PC-9 (cell line): ENCODE measurements around the gene CWC27. TPM values are rescaled to one million over a fixed set of nuclear protein-coding genes. Genes with fewer than 3 reads are reported as not detected.

Experiments
- BruUV-seq: library from RNA; stranded (reverse); fragments of 400-500 nt; replicated peaks from 2 replicates; lab custom pipeline; 2021; lab: Mats Ljungman, UMichigan
- CTCF ChIA-PET: fragments of 300-600 bp; sonication (Branson Sonifier 250); formaldehyde crosslinking; loops from one replicate; lab custom pipeline; 2022; ENCODE audit warnings: antibody characterized with exemption; lab: Charles Lee
- POLR2A ChIA-PET: fragments of 300-600 bp; sonication (Branson Sonifier 250); formaldehyde crosslinking; loops from one replicate; lab custom pipeline; 2022; ENCODE audit warnings: antibody characterized with exemption; ENCODE audit not compliant: unreplicated experiment; lab: Charles Lee
- DNase-seq, 2 experiments: peaks; one replicate each; pipeline versions ENCODE4 v3.0.0 to v3.0.0-alpha.2; 2015 to 2022; ENCODE audit warnings: mixed read lengths in 1 of 2
- H2AFZ ChIP-seq: fragments of 200-600 bp; sonication (generic); 2 replicates; pipeline ENCODE4 v1.8.1; 2017; ENCODE audit warnings: antibody characterized with exemption
- H3F3A ChIP-seq: fragments of 200-600 bp; sonication (generic); 2 replicates; pipeline ENCODE4 v1.8.1; 2017; ENCODE audit warnings: antibody characterized with exemption, mild to moderate bottlenecking, low read depth; ENCODE audit not compliant: insufficient read depth
- H3K27ac ChIP-seq: fragments of 200-600 bp; sonication (generic); 2 replicates; pipeline ENCODE4 v1.6.1; 2016; ENCODE audit warnings: mixed run types
- H3K27me3 ChIP-seq: fragments of 200-600 bp; sonication (generic); 2 replicates; pipeline ENCODE4 v1.6.1; 2016; ENCODE audit warnings: low read depth, mixed run types; ENCODE audit not compliant: insufficient read depth
- H3K36me3 ChIP-seq: fragments of 200-600 bp; sonication (generic); 2 replicates; pipeline ENCODE4 v1.6.1; 2016; ENCODE audit warnings: low read depth, mixed run types
- H3K4me1 ChIP-seq: fragments of 200-600 bp; sonication (generic); replicated peaks from 2 replicates; pipeline ENCODE4 v1.6.1; 2016; ENCODE audit warnings: mixed run types; ENCODE audit not compliant: insufficient read depth
- H3K4me2 ChIP-seq: fragments of 200-600 bp; sonication (generic); 2 replicates; pipeline ENCODE4 v1.6.1; 2017; ENCODE audit warnings: mixed run types
- H3K4me3 ChIP-seq: fragments of 200-600 bp; sonication (generic); 2 replicates; pipeline ENCODE4 v1.6.1; 2016; ENCODE audit warnings: mixed run types
- H3K79me2 ChIP-seq: fragments of 200-600 bp; sonication (generic); 2 replicates; pipeline ENCODE4 v1.6.1; 2017; ENCODE audit warnings: low read depth, mixed run types
- H3K9me2 ChIP-seq: fragments of 200-600 bp; sonication (generic); 2 replicates; pipeline ENCODE4 v1.8.1; 2017; ENCODE audit warnings: mild to moderate bottlenecking; ENCODE audit not compliant: insufficient read depth
- H3K9me3 ChIP-seq: fragments of 200-600 bp; sonication (generic); 2 replicates; pipeline ENCODE4 v1.8.1; 2016; ENCODE audit warnings: low read depth; ENCODE audit not compliant: insufficient read depth
- H4K20me1 ChIP-seq: fragments of 200-600 bp; sonication (generic); 2 replicates; pipeline ENCODE4 v1.8.1; 2017; ENCODE audit not compliant: insufficient read depth
- CTCF ChIP-seq: fragments of 200-600 bp; sonication (generic); conservative IDR thresholded peaks from 2 replicates; pipeline ENCODE4 v1.6.1; 2017; ENCODE audit warnings: mixed run types, antibody characterized with exemption, mild to moderate bottlenecking, moderate library complexity
- EZH2 ChIP-seq: fragments of 200-600 bp; sonication (generic); IDR thresholded peaks from 2 replicates; pipeline ENCODE4 v1.8.0; 2017; ENCODE audit warnings: antibody characterized with exemption, low read depth
- intact Hi-C: fragments of 100-400 bp; cut with micrococcal nuclease; formaldehyde crosslinking; loops from one replicate; pipeline ENCODE4 v1.10.0; 2022; ENCODE audit not compliant: unreplicated experiment
- total RNA-seq: library from RNA; stranded (reverse); gene quantifications from 2 replicates; pipeline ENCODE4 v1.2.3, GENCODE V29; 2021

CWC27 gene
- total RNA-seq, 1 experiment from 2014 or later: 24.1 TPM

DNA sequence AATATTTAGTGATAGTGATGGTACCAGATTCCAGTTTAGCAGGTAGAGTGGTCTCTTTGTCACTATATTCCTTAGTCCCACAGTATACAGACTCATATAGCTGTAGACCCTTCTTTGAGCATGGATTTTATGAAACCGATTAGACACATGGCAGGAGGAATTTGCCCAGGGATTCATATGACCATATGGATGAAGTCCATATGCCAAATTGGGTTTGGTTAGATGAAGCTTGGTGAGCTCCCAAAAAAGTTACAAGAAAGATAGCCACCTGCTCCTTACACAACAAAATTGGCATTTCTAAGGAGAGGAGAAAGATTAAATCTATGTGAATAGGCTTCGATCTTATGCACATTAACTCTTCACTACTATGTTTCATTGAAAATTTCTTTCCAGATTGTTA, 211.4 kb downstream of the CWC27 start:
- Histone ChIP-seq H3F3A (no peaks in the 10 kb centered on the region; the same call in 1 of the 2 replicates), H3K4me2 (no peak overlapping the region), H3K27ac (no peak overlapping the region), H3K27me3 (no peaks in the 10 kb centered on the region), H3K36me3 (no peaks in the 10 kb centered on the region; the same call in 1 of the 2 replicates), H3K4me3 (no peak overlapping the region), H3K9me2 (no peaks in the 10 kb centered on the region), H3K79me2 (no peaks in the 10 kb centered on the region), H2AFZ (no peak overlapping the region), H3K4me1 (no peaks in the 10 kb centered on the region), H3K9me3 (no peaks in the 10 kb centered on the region), H4K20me1 (no peaks in the 10 kb centered on the region)
- POLR2A ChIA-PET: interaction anchor here (0.7 kb wide), 1 partner anchor 66 kb away, joined by 3 read pairs; no protein-coding TSS in a partner anchor
- no TSS peak for BruUV-seq
- TF ChIP-seq CTCF: no peak
- TF ChIP-seq EZH2: no peak
- DNase-seq: no peak
- CTCF ChIA-PET: no interaction called here
- intact Hi-C loops: no loop called here

DNA sequence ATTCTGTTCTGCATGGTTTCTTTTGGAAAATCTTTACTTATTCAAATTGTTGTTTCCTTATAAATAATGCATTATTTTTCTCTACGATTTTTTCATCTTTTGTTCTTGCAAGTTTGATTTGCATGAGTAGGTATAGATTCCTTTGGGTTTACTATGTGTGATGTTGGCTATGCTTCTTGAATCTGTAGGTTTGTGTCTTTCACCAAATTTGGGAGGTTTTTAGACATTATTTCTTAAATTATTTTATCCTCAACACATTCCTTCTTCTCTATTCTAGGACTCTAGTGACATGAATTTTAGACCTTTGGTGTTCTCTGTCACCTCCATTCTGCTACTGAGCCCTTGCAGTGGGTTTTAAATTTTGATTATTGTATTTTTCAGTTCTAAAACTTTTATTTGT, 219.0 kb downstream of the CWC27 start:
- TF ChIP-seq EZH2 (no peak), CTCF (no peak)
- no peaks in the 10 kb centered on the region for H4K20me1 ChIP-seq
- no peak overlapping the region for H3K27ac ChIP-seq
- H3F3A ChIP-seq: no peaks in the 10 kb centered on the region
- no TSS peak for BruUV-seq
- H3K4me2 ChIP-seq: no peak overlapping the region
- DNase-seq: no peak
- ChIA-PET POLR2A (no interaction called here), CTCF (no interaction called here)
- H3K4me3 ChIP-seq: no peak overlapping the region
- no peaks in the 10 kb centered on the region for H3K4me1 ChIP-seq
- no peaks in the 10 kb centered on the region for H3K9me3 ChIP-seq
- H3K79me2 ChIP-seq: no peaks in the 10 kb centered on the region
- H3K36me3 ChIP-seq: no peaks in the 10 kb centered on the region
- intact Hi-C loops: no loop called here
- H2AFZ ChIP-seq: no peak overlapping the region
- no peaks in the 10 kb centered on the region for H3K27me3 ChIP-seq
- no peaks in the 10 kb centered on the region for H3K9me2 ChIP-seq

DNA sequence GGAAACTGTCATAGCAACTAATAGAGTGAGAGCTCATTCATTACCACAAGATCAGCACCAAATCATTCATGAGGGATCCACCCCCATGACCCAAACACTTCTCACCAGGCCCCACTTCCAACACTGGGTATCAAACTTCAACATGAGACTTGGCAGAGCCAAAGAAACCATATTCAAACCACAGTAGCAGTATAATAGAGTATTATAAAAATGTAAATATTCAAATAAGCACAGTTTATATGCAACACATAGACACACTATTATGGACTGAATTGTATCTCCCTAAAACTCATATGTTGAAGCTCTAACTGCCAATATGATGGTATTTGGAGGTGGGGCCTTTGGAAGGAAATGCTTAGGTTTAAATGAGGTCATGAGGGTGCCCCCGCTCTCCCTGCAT, 240.5 kb downstream of the CWC27 start:
- Histone ChIP-seq H3K27ac (no peak overlapping the region), H3K79me2 (no peaks in the 10 kb centered on the region), H3K4me1 (no peaks in the 10 kb centered on the region), H3K36me3 (no peaks in the 10 kb centered on the region), H3K27me3 (no peaks in the 10 kb centered on the region), H3K4me2 (no peak overlapping the region), H3K4me3 (no peak overlapping the region), H3F3A (no peaks in the 10 kb centered on the region), H2AFZ (no peak overlapping the region), H3K9me2 (no peaks in the 10 kb centered on the region), H4K20me1 (no peaks in the 10 kb centered on the region), H3K9me3 (no peaks in the 10 kb centered on the region)
- intact Hi-C loops: no loop called here
- POLR2A ChIA-PET: no interaction called here
- CTCF ChIA-PET: no interaction called here
- DNase-seq: no peak
- no TSS peak for BruUV-seq
- TF ChIP-seq CTCF: no peak
- no peak for TF ChIP-seq EZH2
